ENCODE measurements around the gene ACOXL. TPM values are rescaled to one million over a fixed set of nuclear protein-coding genes. Genes with fewer than 3 reads are reported as not detected.

ACOXL gene
- 0.99 TPM for total RNA-seq

GRCh38 chr2:110732422-110733413 is at the start of gene ACOXL:
Gene ACOXL (plus strand): TSS chr2:110732573. CDS start chr2:110768390, 35,817 bp downstream.

DNA sequence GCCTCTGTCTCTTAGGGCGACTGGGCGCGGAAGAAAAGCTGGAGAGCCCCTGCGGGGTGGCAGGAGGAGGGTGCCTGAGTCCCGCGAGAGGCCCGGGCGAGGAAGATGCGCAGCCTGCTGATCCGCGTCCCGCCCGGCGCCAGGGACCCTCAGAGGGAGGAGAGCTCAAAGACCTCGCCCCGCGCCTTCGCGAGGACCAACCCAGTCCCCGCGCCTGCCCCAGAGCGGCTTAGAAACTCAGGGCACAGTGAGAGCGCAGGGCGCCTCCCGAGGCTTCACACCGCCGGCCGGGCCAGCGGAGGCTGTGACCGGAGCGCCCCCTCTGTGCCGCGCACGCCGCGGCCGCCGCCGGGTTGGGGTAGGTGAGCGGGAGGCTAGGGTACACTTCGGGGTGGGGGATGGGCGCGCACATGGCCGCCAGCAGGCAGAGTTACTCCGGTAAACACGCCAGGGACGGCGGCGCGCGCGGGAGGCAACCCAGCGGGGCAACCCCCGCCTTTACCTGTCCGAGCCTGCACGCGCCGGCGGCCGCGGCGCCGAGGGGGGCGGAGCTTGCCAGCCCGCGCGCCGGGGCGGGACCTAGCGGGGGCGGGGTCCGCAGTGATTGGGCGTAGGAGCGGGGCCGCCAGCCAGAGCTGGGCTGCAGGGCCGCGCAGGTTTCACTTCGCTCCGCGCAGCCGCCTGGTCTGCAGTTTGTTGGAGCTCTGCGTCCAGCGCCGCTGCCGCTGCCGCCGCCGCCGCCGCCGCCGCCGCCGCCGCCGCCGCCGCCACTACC is 388.1 kb downstream of the ACOXL start, which contains the start of gene BCL2L11:
BCL2L11 (plus strand) TSS at position 662 of the 775 bp plus-strand sequence. CDS start 2,832 bp downstream, outside the sequence.

Other genes starting within 250 kb of the ACOXL start
- 39.6 TPM for gene RGPD6, start 155.4 kb upstream of the ACOXL start, total RNA-seq
- 20.3 TPM for gene BUB1, start 54.5 kb upstream of the ACOXL start, total RNA-seq

All from metanephros (tissue), 1 donor.